Activated CD8-positive, alpha-beta T cell treated with anti-CD3 and anti-CD28 coated beads for 36 hours (primary cell): ENCODE data around the gene DDHD1. TPM values are rescaled to one million over a fixed set of nuclear protein-coding genes. Genes with fewer than 3 reads are reported as not detected.
A peak's percentile ranks its signal among the peaks of the same experiment; 100 is the strongest.

Experiments used
- ATAC-seq: fragments of 200-7000 bp; cut with Tn5 transposase; one replicate; pipeline ENCODE4 v1.10.0; 2021; ENCODE audit warnings: mild to moderate bottlenecking, moderate library complexity
- CTCF ChIA-PET: fragments of 350-600 bp; sonication (Branson Sonifier 250); formaldehyde crosslinking; loops from one replicate; lab custom pipeline; 2021; ENCODE audit warnings: antibody characterized with exemption; lab: Charles Lee
- POLR2A ChIA-PET: fragments of 350-600 bp; sonication (Branson Sonifier 250); formaldehyde crosslinking; loops from one replicate; lab custom pipeline; 2021; ENCODE audit warnings: antibody characterized with exemption; lab: Charles Lee
- DNase-seq: peaks from one replicate; pipeline ENCODE4 v3.0.0-alpha.2; 2020
- H3K27ac Mint-ChIP-seq: one replicate; pipeline ENCODE4 v1.8.0; 2021; ENCODE audit warnings: mild to moderate bottlenecking, mixed read lengths
- H3K27me3 Mint-ChIP-seq: one replicate; pipeline ENCODE4 v1.8.0; 2021; ENCODE audit warnings: mixed read lengths
- H3K36me3 Mint-ChIP-seq: one replicate; pipeline ENCODE4 v1.8.0; 2021; ENCODE audit warnings: low read depth, mixed read lengths
- H3K4me1 Mint-ChIP-seq: one replicate; pipeline ENCODE4 v1.8.0; 2021; ENCODE audit warnings: low read depth, mixed read lengths
- H3K4me3 Mint-ChIP-seq: one replicate; pipeline ENCODE4 v1.8.0; 2021; ENCODE audit warnings: mild to moderate bottlenecking, moderate library complexity, mixed read lengths
- H3K9me3 Mint-ChIP-seq: one replicate; pipeline ENCODE4 v1.8.0; 2021; ENCODE audit warnings: mixed read lengths
- CTCF ChIP-seq: fragments of 200-600 bp; IDR thresholded peaks from one replicate; pipeline ENCODE4 v1.8.0; 2022; ENCODE audit warnings: antibody characterized with exemption, mild to moderate bottlenecking
- intact Hi-C: fragments of 100-400 bp; cut with micrococcal nuclease; formaldehyde crosslinking; loops from one replicate; pipeline ENCODE4 v1.10.0; 2022
- total RNA-seq, 2 experiments: library from RNA; stranded (reverse); gene quantifications; one replicate each; pipeline ENCODE4 v1.2.3, GENCODE V29; 2021

The DDHD1 gene
- total RNA-seq, 2 experiments from 2014 or later: 35.5 to 41.5 TPM

- peak; percentile 64 for ATAC-seq
- ChIA-PET POLR2A (no interaction called here), CTCF (interaction anchor here (1.0 kb wide), 1 partner anchor 133 kb away, joined by 4 read pairs; no protein-coding TSS in a partner anchor)
- no peaks in the 10 kb centered on the region for H3K9me3 Mint-ChIP-seq
- DNase-seq: no peak
- H3K27me3 Mint-ChIP-seq: no peaks in the 10 kb centered on the region
- H3K4me3 Mint-ChIP-seq: no peak overlapping the region
- peaks cover 20% of the 10 kb centered on the region for H3K36me3 Mint-ChIP-seq
- TF ChIP-seq CTCF: no peak
- peaks cover 9% of the 10 kb centered on the region for H3K4me1 Mint-ChIP-seq
- peak overlapping the region; percentile 6 for H3K27ac Mint-ChIP-seq
- intact Hi-C loops: no loop called here
Measured at GRCh38 chr14:53060046-53060445, 93.1 kb downstream of the DDHD1 start.

GRCh38 chr14:53055003-53055402 lies 98.1 kb downstream of the DDHD1 start:
- no peaks in the 10 kb centered on the region for H3K9me3 Mint-ChIP-seq
- POLR2A ChIA-PET: interaction anchor here (0.7 kb wide), 1 partner anchor 352 kb away, joined by 3 read pairs; no protein-coding TSS in a partner anchor
- peaks cover 25% of the 10 kb centered on the region for H3K36me3 Mint-ChIP-seq
- no peaks in the 10 kb centered on the region for H3K27me3 Mint-ChIP-seq
- no peak for DNase-seq
- intact Hi-C loops: loop anchor here (5.0 to 10.0 kb wide), 2 partner anchors 97 to 230 kb away; partner anchors contain the start of gene DDHD1
- CTCF ChIA-PET: interaction anchor here (0.8 to 4.3 kb wide), 18 partner anchors 11 to 251 kb away, joined by 3 to 30 read pairs (median 4); no protein-coding TSS in a partner anchor
- no peak overlapping the region for H3K27ac Mint-ChIP-seq
- TF ChIP-seq CTCF: peak; percentile 87
- peaks cover 1% of the 10 kb centered on the region for H3K4me1 Mint-ChIP-seq
- H3K4me3 Mint-ChIP-seq: no peak overlapping the region
- ATAC-seq: peak; percentile 66

DNA sequence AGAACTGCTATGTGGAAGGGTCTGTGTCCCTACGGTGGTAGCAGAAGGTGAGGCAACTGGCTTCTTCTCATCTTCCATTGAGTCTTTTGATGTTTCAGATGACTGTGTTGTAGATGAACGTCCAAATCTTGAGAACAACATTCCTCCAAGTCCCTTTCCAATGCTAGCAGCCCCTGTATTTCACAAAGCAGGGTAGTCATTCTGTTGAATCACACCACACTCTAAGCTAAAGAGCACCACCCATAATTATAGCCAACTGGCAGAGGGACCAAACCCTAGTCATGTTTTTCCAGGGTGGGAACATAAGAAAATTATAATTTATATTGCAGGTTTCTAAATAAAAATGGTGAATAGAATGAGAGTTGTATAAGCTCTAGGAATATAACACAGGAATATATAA lies 98.7 kb downstream of the DDHD1 start:
- intact Hi-C loops: loop anchor here (10.0 kb wide), 1 partner anchor 230 kb away; no protein-coding TSS in a partner anchor
- Mint-ChIP-seq H3K27ac (no peak overlapping the region), H3K4me3 (no peak overlapping the region), H3K4me1 (no peaks in the 10 kb centered on the region), H3K27me3 (no peaks in the 10 kb centered on the region), H3K36me3 (peaks cover 30% of the 10 kb centered on the region), H3K9me3 (no peaks in the 10 kb centered on the region)
- DNase-seq: no peak
- ATAC-seq: no peak
- no peak for TF ChIP-seq CTCF
- CTCF ChIA-PET: interaction anchor here (0.8 to 4.3 kb wide), 17 partner anchors 9 to 251 kb away, joined by 3 to 30 read pairs (median 4); no protein-coding TSS in a partner anchor
- POLR2A ChIA-PET: no interaction called here

- Mint-ChIP-seq H3K4me1 (no peaks in the 10 kb centered on the region), H3K27me3 (no peaks in the 10 kb centered on the region), H3K9me3 (no peaks in the 10 kb centered on the region), H3K36me3 (peaks cover 29% of the 10 kb centered on the region), H3K27ac (no peak overlapping the region), H3K4me3 (no peak overlapping the region)
- intact Hi-C loops: no loop called here
- ChIA-PET POLR2A (no interaction called here), CTCF (interaction anchor here (1.1 kb wide), 1 partner anchor 67 kb away, joined by 3 read pairs; no protein-coding TSS in a partner anchor)
- no peak for TF ChIP-seq CTCF
- DNase-seq (no peak), ATAC-seq (no peak)
Measured at GRCh38 chr14:53048631-53049030, 104.5 kb downstream of the DDHD1 start.

- Mint-ChIP-seq H3K27me3 (no peaks in the 10 kb centered on the region), H3K4me3 (no peak overlapping the region), H3K27ac (no peak overlapping the region), H3K9me3 (no peaks in the 10 kb centered on the region), H3K4me1 (no peaks in the 10 kb centered on the region), H3K36me3 (peaks cover 32% of the 10 kb centered on the region)
- no peak for ATAC-seq
- DNase-seq: no peak
- ChIA-PET CTCF (interaction anchor here (1.0 to 1.1 kb wide), 2 partner anchors 13 to 66 kb away, joined by 3 to 4 read pairs; no protein-coding TSS in a partner anchor), POLR2A (no interaction called here)
- no peak for TF ChIP-seq CTCF
- intact Hi-C loops: no loop called here
Measured at GRCh38 chr14:53047307-53048069, 105.6 kb downstream of the DDHD1 start.
